ENCODE results near the gene MREG.
A peak's percentile ranks its signal among the peaks of the same experiment; 100 is the strongest.
"Not testable (repeated sequence)": the region's sequence is repeated elsewhere in the genome, so short reads cannot be mapped to it uniquely, and the experiment has no call there.

Gene MREG

DNA sequence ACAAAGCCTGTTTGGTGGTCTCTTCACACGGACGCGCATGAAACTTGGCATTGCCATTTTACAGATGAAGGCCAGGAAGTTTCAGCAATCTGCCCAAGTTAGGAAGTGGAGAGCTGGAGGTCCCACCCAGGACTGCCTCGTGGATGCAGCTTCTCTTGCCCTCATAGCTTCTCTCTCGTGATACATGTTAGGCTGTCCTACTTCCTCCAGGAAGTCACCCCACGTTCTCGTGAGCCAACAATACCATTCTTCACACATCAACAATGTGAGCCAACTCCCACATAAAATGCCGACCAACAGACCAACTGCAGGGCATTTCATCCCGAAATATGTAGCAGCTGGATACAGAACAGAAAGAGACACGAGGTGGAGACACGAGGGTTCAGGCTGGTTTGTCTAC is 85.3 kb downstream of the MREG start:
- TF ChIP-seq, protein P1, sequence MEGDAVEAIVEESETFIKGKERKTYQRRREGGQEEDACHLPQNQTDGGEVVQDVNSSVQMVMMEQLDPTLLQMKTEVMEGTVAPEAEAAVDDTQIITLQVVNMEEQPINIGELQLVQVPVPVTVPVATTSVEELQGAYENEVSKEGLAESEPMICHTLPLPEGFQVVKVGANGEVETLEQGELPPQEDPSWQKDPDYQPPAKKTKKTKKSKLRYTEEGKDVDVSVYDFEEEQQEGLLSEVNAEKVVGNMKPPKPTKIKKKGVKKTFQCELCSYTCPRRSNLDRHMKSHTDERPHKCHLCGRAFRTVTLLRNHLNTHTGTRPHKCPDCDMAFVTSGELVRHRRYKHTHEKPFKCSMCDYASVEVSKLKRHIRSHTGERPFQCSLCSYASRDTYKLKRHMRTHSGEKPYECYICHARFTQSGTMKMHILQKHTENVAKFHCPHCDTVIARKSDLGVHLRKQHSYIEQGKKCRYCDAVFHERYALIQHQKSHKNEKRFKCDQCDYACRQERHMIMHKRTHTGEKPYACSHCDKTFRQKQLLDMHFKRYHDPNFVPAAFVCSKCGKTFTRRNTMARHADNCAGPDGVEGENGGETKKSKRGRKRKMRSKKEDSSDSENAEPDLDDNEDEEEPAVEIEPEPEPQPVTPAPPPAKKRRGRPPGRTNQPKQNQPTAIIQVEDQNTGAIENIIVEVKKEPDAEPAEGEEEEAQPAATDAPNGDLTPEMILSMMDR (IDR thresholded peaks at IDR 0.05; ENCODE audit: low read depth, low read length), result no peak
- DNase-seq, result no peak
- peaks cover 16% of the 10 kb centered on the region for H3K4me1 ChIP-seq
- no peaks in the 10 kb centered on the region for H3K27me3 ChIP-seq
- no peaks in the 10 kb centered on the region for H3K9me3 ChIP-seq
- H3K36me3 ChIP-seq, result no peaks in the 10 kb centered on the region
- H3K4me3 ChIP-seq (ENCODE audit: low read depth, low read length), result no peak overlapping the region

- not testable (repeated sequence) for H3K9me3 ChIP-seq; H3K27me3 ChIP-seq; H3K4me3 ChIP-seq (ENCODE audit: low read depth, low read length); DNase-seq; H3K36me3 ChIP-seq
- peaks cover 16% of the 10 kb centered on the region for H3K4me1 ChIP-seq
Measured at GRCh38 chr2:215926992-215927391, 86.4 kb downstream of the MREG start.

- Histone ChIP-seq H3K27me3 (no peaks in the 10 kb centered on the region), H3K4me1 (peaks cover 7% of the 10 kb centered on the region; the same call in 1 of the 2 replicates), H3K4me3 (ENCODE audit: low read depth, low read length) (no peak overlapping the region), H3K9me3 (no peaks in the 10 kb centered on the region), H3K36me3 (no peaks in the 10 kb centered on the region)
- TF ChIP-seq, protein P1 (IDR thresholded peaks at IDR 0.05; ENCODE audit: low read depth, low read length), result no peak
- DNase-seq, result peak; percentile 60
Measured at GRCh38 chr2:215921895-215922294, 91.5 kb downstream of the MREG start.

DNA sequence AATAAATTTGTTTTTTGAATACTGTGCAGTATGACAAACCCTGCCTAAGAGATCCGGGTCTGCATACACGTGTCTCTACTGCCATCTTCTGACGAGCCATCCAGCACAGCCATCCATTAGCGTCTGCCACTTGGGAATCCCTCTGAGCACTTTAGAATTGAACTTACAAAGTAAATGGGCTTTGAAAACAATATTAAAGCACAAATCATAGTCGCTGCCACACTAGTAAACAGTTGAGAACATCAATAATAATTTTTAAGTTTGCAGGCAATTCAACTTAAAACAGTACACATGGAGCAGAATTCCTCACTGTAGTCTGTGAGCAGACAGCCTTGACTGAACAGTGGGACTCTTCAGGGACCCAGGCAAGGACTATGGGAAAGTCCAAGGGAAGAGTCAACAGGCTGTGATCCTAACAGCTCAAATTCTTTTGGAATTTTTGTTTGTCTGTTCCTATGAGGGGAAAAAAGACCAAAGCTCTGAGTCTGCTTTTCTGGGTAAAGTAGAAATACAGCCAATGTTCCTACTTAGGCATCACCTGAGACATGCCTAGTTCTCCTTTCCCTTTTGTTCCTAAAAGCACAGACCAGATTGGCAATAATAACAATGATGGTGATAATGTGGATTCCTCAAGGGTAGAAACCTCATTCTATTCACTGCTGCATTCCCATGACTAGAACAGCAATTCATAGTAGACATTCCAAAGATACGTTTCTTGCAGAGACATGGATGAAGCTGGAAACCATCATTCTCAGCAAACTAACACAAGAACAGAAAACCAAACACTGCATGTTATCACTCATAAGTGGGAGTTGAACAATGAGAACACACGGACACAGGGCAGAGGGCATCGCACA is 92.9 kb downstream of the MREG start:
- no peaks in the 10 kb centered on the region for H3K36me3 ChIP-seq
- peaks cover 7% of the 10 kb centered on the region; the same call in 1 of the 2 replicates for H3K4me1 ChIP-seq
- no peaks in the 10 kb centered on the region for H3K27me3 ChIP-seq
- H3K9me3 ChIP-seq, result no peaks in the 10 kb centered on the region
- peak; percentile 76 for DNase-seq
- TF ChIP-seq, protein P1 (IDR thresholded peaks at IDR 0.05; ENCODE audit: low read depth, low read length), result peak; percentile 94
- no peak overlapping the region for H3K4me3 ChIP-seq (ENCODE audit: low read depth, low read length)

GRCh38 chr2:215919624-215920243 is 93.6 kb downstream of the MREG start:
- Histone ChIP-seq H3K36me3 (no peaks in the 10 kb centered on the region), H3K27me3 (no peaks in the 10 kb centered on the region), H3K4me3 (ENCODE audit: low read depth, low read length) (no peak overlapping the region), H3K4me1 (peaks cover 7% of the 10 kb centered on the region; the same call in 1 of the 2 replicates), H3K9me3 (no peaks in the 10 kb centered on the region)
- TF ChIP-seq, protein P1 (IDR thresholded peaks at IDR 0.05; ENCODE audit: low read depth, low read length), result no peak
- no peak for DNase-seq

GRCh38 chr2:215918901-215919599 is 94.3 kb downstream of the MREG start:
- TF ChIP-seq, protein P1 (IDR thresholded peaks at IDR 0.05; ENCODE audit: low read depth, low read length), result no peak
- no peak overlapping the region for H3K4me3 ChIP-seq (ENCODE audit: low read depth, low read length)
- H3K4me1 ChIP-seq, result peaks cover 7% of the 10 kb centered on the region; the same call in 1 of the 2 replicates
- H3K27me3 ChIP-seq, result no peaks in the 10 kb centered on the region
- DNase-seq, result no peak
- H3K9me3 ChIP-seq, result no peaks in the 10 kb centered on the region
- H3K36me3 ChIP-seq, result no peaks in the 10 kb centered on the region

All from BE2C (cell line).